Liver (tissue), 9 donors: ENCODE results near the gene OR4D9. TPM values are rescaled to one million over a fixed set of nuclear protein-coding genes. Genes with fewer than 3 reads are reported as not detected.

Experiments used
- DNase-seq: peaks from one replicate; pipeline ENCODE4 v3.0.0-alpha.2; 2017; ENCODE audit warnings: low spot score
- H3K27ac ChIP-seq, 2 donors: one replicate each; pipeline ENCODE4 v1.7.0; 2013; ENCODE audit warnings: inconsistent platforms in 2 of 2, low read length in 2 of 2, control low read depth in 1 of 2, low read depth in 1 of 2, mild to moderate bottlenecking in 1 of 2
- H3K27me3 ChIP-seq, 4 donors: one replicate each; pipeline versions ENCODE4 v1.6.1 to v1.7.0; 2013; ENCODE audit warnings: low read length in 3 of 4, inconsistent platforms in 1 of 4, mild to moderate bottlenecking in 1 of 4, moderate library complexity in 1 of 4; ENCODE audit not compliant: control insufficient read depth in 4 of 4, insufficient read depth in 4 of 4
- H3K36me3 ChIP-seq, 4 donors: one replicate each; pipeline versions ENCODE4 v1.6.1 to v1.7.0; 2013; ENCODE audit warnings: low read length in 3 of 4, mild to moderate bottlenecking in 3 of 4, low read depth in 1 of 4, moderate library complexity in 1 of 4; ENCODE audit not compliant: control insufficient read depth in 4 of 4, insufficient read depth in 3 of 4
- H3K4me1 ChIP-seq, 4 donors: one replicate each; pipeline versions ENCODE4 v1.6.1 to v1.7.0; 2013; ENCODE audit warnings: low read length in 3 of 4, mild to moderate bottlenecking in 3 of 4, moderate library complexity in 1 of 4; ENCODE audit not compliant: control insufficient read depth in 4 of 4, insufficient read depth in 4 of 4
- H3K4me3 ChIP-seq, 3 donors: one replicate each; pipeline versions ENCODE4 v1.6.1 to v1.7.0; 2013; ENCODE audit warnings: low read length in 3 of 3, control low read depth in 1 of 3, low read depth in 1 of 3, mild to moderate bottlenecking in 1 of 3
- H3K9ac ChIP-seq, 2 donors: one replicate each; pipeline ENCODE4 v1.7.0; 2013; ENCODE audit warnings: low read length in 2 of 2, mild to moderate bottlenecking in 2 of 2, moderate library complexity in 2 of 2, control low read depth in 1 of 2, low read depth in 1 of 2
- H3K9me3 ChIP-seq, 4 donors: one replicate each; pipeline versions ENCODE4 v1.6.1 to v1.7.0; 2013; ENCODE audit warnings: low read length in 3 of 4; ENCODE audit not compliant: control insufficient read depth in 4 of 4
- EGR1 ChIP-seq, 2 donors: IDR thresholded peaks; 2 replicates each; pipeline ENCODE4 v1.6.1; 2016 to 2018; ENCODE audit warnings: antibody characterized with exemption in 2 of 2, low read depth in 2 of 2
- FOXA2 ChIP-seq: IDR thresholded peaks from 2 replicates; pipeline ENCODE4 v1.6.1; 2016; ENCODE audit warnings: antibody characterized with exemption
- HNF4A ChIP-seq, 2 donors: conservative IDR thresholded peaks; 2 replicates each; pipeline ENCODE4 v1.6.1; 2016; ENCODE audit warnings: antibody characterized with exemption in 2 of 2, mild to moderate bottlenecking in 2 of 2
- HNF4G ChIP-seq: IDR thresholded peaks from 2 replicates; pipeline ENCODE4 v1.6.1; 2016; ENCODE audit warnings: antibody characterized with exemption
- JUND ChIP-seq, 2 donors: IDR thresholded peaks; 2 replicates each; pipeline ENCODE4 v1.6.1; 2016; ENCODE audit warnings: antibody characterized with exemption in 2 of 2
- NR2F2 ChIP-seq: IDR thresholded peaks from 2 replicates; pipeline ENCODE4 v1.6.1; 2016; ENCODE audit warnings: antibody characterized with exemption
- RAD21 ChIP-seq, 2 donors: IDR thresholded peaks; 2 replicates each; pipeline ENCODE4 v1.6.1; 2016; ENCODE audit warnings: antibody characterized with exemption in 2 of 2, mild to moderate bottlenecking in 2 of 2
- RXRA ChIP-seq, 2 donors: IDR thresholded peaks; 2 replicates each; pipeline ENCODE4 v1.6.1; 2017 to 2018; ENCODE audit warnings: antibody characterized with exemption in 2 of 2, mild to moderate bottlenecking in 1 of 2
- SP1 ChIP-seq: IDR thresholded peaks from 2 replicates; pipeline ENCODE4 v1.6.1; 2018; ENCODE audit warnings: antibody characterized with exemption, mild to moderate bottlenecking
- YY1 ChIP-seq: IDR thresholded peaks from 2 replicates; pipeline ENCODE4 v1.6.1; 2016; ENCODE audit warnings: antibody characterized with exemption, mild to moderate bottlenecking
- WGBS: extraction: QIAGEN DNeasy Blood & Tissue Kit; methylation state at CpG from one replicate; pipeline ENCODE4 v1.1.7; 2013; 5-methylcytosine and 5-hydroxymethylcytosine counted together
- polyA plus RNA-seq, 2 donors: library from polyadenylated mRNA; stranded (reverse) in 1 of 2; unstranded in 1 of 2; fragments of 200-250 nt in 1 of 2; fragments of >200 nt in 1 of 2; fragmentation: Nextera tagmentation in 1 of 2; extraction: Ambion mirVana in 1 of 2; gene quantifications; one replicate each; pipeline versions ENCODE4 v1.2.1 to v1.2.3, GENCODE V29; 2013 to 2015
- total RNA-seq, 2 donors: library from RNA; depleted of rRNA; stranded (reverse); fragments of >200 nt; gene quantifications; one replicate each; pipeline ENCODE4 v1.2.3, GENCODE V29; 2014
- TF ChIP-seq, protein P1 (sequence below): IDR thresholded peaks from 2 replicates; pipeline ENCODE4 v1.6.1; 2016; ENCODE audit warnings: antibody characterized with exemption
- TF ChIP-seq, protein P2 (sequence below): IDR thresholded peaks from 2 replicates; pipeline ENCODE4 v1.6.1; 2016; ENCODE audit warnings: antibody characterized with exemption
- TF ChIP-seq, protein P3 (sequence below): fragments of 150-350 bp; IDR thresholded peaks from 2 replicates; pipeline ENCODE4 v1.5.1; 2017; ENCODE audit warnings: improper control_type of control experiment, low read depth, low read length; ENCODE audit not compliant: missing input control
- TF ChIP-seq, protein P4 (sequence below): IDR thresholded peaks from 2 replicates; pipeline ENCODE4 v1.6.1; 2016; ENCODE audit warnings: antibody characterized with exemption, mild to moderate bottlenecking
- donor health status: healthy.
- donor health status: healthy.
- donor health status: healthy.
- donor health status: healthy.
- donor health status: healthy.

The OR4D9 gene
- total RNA-seq (not detected), polyA plus RNA-seq (not detected)

DNA sequence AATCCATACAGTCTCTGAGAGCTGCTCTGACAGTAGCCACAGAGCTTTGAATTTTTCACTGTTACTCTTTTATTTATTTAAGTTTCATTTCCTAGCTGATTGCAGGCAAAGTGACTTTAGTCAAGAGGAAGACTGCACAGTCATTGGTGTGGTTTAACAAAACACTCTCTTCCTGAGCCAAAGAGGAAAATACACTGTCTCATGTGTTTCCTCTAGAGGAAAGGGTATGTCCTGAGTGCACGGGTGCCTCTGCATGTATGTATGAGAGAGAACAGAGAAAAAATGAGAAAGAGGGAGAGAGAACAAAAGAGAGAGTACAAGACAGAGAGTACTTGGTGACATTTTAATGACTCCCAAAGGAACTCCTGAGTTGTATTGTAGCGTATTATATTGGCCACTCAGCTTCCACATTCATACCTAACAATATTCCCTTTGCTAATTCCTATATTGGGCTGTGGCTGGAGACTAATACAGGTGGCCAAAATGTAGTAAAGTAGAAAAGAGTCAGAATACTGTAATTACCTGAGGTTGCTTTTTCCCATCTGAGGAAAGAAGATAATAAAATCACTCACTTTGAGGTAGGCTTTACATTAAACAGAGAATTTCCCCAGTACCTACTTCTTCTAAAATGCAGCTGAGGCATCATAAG, at the start of gene OR4D9:
OR4D9 (plus strand) TSS at position 599 of the 649 bp plus-strand sequence. CDS start 3,374 bp downstream, outside the sequence.
- H3K9ac ChIP-seq = no peak within 1 kb of the TSS
- no peak within 1 kb of the TSS for H3K4me3 ChIP-seq
- H3K27me3 ChIP-seq = peaks cover 0 to 3% (median 0%) of the 10 kb centered on the region in 4 donors
- no peaks in the 10 kb centered on the region for H3K9me3 ChIP-seq
- TF ChIP-seq RAD21 (IDR thresholded peaks at IDR 0.05) = no peak
- no peak for TF ChIP-seq SP1
- TF ChIP-seq HNF4A (conservative IDR thresholded peaks at IDR 0.05) = no peak
- TF ChIP-seq, protein P1, sequence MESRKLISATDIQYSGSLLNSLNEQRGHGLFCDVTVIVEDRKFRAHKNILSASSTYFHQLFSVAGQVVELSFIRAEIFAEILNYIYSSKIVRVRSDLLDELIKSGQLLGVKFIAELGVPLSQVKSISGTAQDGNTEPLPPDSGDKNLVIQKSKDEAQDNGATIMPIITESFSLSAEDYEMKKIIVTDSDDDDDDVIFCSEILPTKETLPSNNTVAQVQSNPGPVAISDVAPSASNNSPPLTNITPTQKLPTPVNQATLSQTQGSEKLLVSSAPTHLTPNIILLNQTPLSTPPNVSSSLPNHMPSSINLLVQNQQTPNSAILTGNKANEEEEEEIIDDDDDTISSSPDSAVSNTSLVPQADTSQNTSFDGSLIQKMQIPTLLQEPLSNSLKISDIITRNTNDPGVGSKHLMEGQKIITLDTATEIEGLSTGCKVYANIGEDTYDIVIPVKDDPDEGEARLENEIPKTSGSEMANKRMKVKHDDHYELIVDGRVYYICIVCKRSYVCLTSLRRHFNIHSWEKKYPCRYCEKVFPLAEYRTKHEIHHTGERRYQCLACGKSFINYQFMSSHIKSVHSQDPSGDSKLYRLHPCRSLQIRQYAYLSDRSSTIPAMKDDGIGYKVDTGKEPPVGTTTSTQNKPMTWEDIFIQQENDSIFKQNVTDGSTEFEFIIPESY = no peak
- no peak for TF ChIP-seq FOXA2
- peak; percentile 17 for TF ChIP-seq NR2F2
- TF ChIP-seq, protein P2, sequence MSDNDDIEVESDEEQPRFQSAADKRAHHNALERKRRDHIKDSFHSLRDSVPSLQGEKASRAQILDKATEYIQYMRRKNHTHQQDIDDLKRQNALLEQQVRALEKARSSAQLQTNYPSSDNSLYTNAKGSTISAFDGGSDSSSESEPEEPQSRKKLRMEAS = no peak
- TF ChIP-seq, protein P3, sequence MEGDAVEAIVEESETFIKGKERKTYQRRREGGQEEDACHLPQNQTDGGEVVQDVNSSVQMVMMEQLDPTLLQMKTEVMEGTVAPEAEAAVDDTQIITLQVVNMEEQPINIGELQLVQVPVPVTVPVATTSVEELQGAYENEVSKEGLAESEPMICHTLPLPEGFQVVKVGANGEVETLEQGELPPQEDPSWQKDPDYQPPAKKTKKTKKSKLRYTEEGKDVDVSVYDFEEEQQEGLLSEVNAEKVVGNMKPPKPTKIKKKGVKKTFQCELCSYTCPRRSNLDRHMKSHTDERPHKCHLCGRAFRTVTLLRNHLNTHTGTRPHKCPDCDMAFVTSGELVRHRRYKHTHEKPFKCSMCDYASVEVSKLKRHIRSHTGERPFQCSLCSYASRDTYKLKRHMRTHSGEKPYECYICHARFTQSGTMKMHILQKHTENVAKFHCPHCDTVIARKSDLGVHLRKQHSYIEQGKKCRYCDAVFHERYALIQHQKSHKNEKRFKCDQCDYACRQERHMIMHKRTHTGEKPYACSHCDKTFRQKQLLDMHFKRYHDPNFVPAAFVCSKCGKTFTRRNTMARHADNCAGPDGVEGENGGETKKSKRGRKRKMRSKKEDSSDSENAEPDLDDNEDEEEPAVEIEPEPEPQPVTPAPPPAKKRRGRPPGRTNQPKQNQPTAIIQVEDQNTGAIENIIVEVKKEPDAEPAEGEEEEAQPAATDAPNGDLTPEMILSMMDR = no peak
- TF ChIP-seq EGR1 (IDR thresholded peaks at IDR 0.05; ENCODE audit: low read depth in 2 of 2) = no peak
- peak in 1 of 2 donors; percentile 18 for TF ChIP-seq RXRA (IDR thresholded peaks at IDR 0.05)
- no peak for TF ChIP-seq YY1
- no peak for TF ChIP-seq JUND (IDR thresholded peaks at IDR 0.05)
- TF ChIP-seq, protein P4, sequence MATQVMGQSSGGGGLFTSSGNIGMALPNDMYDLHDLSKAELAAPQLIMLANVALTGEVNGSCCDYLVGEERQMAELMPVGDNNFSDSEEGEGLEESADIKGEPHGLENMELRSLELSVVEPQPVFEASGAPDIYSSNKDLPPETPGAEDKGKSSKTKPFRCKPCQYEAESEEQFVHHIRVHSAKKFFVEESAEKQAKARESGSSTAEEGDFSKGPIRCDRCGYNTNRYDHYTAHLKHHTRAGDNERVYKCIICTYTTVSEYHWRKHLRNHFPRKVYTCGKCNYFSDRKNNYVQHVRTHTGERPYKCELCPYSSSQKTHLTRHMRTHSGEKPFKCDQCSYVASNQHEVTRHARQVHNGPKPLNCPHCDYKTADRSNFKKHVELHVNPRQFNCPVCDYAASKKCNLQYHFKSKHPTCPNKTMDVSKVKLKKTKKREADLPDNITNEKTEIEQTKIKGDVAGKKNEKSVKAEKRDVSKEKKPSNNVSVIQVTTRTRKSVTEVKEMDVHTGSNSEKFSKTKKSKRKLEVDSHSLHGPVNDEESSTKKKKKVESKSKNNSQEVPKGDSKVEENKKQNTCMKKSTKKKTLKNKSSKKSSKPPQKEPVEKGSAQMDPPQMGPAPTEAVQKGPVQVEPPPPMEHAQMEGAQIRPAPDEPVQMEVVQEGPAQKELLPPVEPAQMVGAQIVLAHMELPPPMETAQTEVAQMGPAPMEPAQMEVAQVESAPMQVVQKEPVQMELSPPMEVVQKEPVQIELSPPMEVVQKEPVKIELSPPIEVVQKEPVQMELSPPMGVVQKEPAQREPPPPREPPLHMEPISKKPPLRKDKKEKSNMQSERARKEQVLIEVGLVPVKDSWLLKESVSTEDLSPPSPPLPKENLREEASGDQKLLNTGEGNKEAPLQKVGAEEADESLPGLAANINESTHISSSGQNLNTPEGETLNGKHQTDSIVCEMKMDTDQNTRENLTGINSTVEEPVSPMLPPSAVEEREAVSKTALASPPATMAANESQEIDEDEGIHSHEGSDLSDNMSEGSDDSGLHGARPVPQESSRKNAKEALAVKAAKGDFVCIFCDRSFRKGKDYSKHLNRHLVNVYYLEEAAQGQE = no peak
- no peaks in the 10 kb centered on the region for H3K36me3 ChIP-seq
- WGBS = 50% methylated on average over 2 of the region's 2 CpGs
- no peaks in the 10 kb centered on the region for H3K4me1 ChIP-seq
- H3K27ac ChIP-seq = no peak within 1 kb of the TSS
- no peak for DNase-seq

DNA sequence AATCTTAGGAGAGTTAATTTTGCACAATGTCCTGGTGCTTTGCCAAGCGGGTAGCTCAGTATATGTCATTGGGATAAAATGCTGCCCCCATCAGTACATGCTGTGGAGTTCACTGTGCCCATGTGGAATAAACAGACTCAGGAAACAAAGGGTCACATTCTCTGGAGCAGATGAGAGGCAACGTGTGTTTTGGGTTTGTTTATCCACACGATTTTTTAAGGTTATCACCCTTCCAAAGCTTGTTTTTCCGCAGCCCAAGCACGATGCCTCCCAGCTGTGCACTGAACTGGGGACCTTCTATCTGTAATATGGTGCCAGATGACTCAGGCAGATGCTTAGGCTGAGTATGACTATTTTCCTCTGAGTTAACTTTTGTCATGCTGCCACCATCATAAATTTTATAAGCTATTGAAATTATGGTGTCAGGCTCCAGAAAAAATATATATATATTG, 48.1 kb upstream of the OR4D9 start:
- TF ChIP-seq RAD21 (IDR thresholded peaks at IDR 0.05) (no peak), EGR1 (IDR thresholded peaks at IDR 0.05; ENCODE audit: low read depth in 2 of 2) (no peak), JUND (IDR thresholded peaks at IDR 0.05) (no peak), SP1 (no peak), RXRA (IDR thresholded peaks at IDR 0.05) (no peak), FOXA2 (no peak), NR2F2 (no peak), HNF4G (no peak), YY1 (no peak)
- TF ChIP-seq, protein P2 = no peak
- no peak overlapping the region for H3K4me3 ChIP-seq
- no peak overlapping the region for H3K9ac ChIP-seq
- H3K9me3 ChIP-seq = no peaks in the 10 kb centered on the region
- WGBS = 48% methylated on average over 5 of the region's 5 CpGs
- no peak overlapping the region for H3K27ac ChIP-seq
- no peak for DNase-seq
- H3K27me3 ChIP-seq = no peaks in the 10 kb centered on the region
- no peaks in the 10 kb centered on the region for H3K36me3 ChIP-seq
- H3K4me1 ChIP-seq = no peaks in the 10 kb centered on the region
